ENCODE results near the gene FEM1C.

The FEM1C gene

GRCh38 chr5:115472271-115473025, 72.1 kb downstream of the FEM1C start:
- DNase-seq, result no peak

GRCh38 chr5:115471345-115472063, 73.1 kb downstream of the FEM1C start:
- no peak for DNase-seq

DNA sequence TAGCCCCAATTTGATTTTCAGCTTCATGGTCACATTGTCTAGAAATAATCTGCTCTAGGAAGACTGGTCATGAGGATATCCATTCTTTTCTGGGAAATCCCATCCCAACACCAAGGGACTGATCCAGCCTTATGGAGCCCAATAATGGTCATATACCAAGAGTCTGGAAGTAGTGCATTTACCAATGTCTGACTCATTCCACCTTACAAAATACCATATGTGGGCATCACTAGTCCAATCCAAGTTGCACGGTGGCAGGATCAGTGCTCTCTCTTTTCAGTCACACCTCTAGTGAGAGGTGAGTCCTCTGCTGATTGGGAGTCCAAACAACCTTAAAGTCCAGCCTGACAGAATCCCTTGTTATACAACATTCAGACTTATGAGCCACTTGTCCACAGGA, 73.7 kb downstream of the FEM1C start:
- DNase-seq, result no peak
